ENCODE results near the gene ZNF627.
"Not testable (repeated sequence)": the region's sequence is repeated elsewhere in the genome, so short reads cannot be mapped to it uniquely, and the experiment has no call there.

The ZNF627 gene

GRCh38 chr19:11594084-11594483 is 3.2 kb upstream of the ZNF627 start:
- no peak for TF ChIP-seq CTCF (IDR thresholded peaks at IDR 0.05; ENCODE audit: low read depth, low read length, missing control alignments)
- H3K4me3 ChIP-seq (replicated peaks; ENCODE audit: low read depth, low read length), result no peak overlapping the region

GRCh38 chr19:11596156-11596555 is 1.1 kb upstream of the ZNF627 start:
- no peak for TF ChIP-seq CTCF (IDR thresholded peaks at IDR 0.05; ENCODE audit: low read depth, low read length, missing control alignments)
- H3K4me3 ChIP-seq (replicated peaks; ENCODE audit: low read depth, low read length), result no peak overlapping the region
- no peak for DNase-seq (ENCODE audit: extremely low read depth, low read depth)

More at GRCh38 chr19:11594084-11594483, 3.2 kb upstream of the ZNF627 start:
- DNase-seq (ENCODE audit: extremely low read depth, low read depth), result no peak

DNA sequence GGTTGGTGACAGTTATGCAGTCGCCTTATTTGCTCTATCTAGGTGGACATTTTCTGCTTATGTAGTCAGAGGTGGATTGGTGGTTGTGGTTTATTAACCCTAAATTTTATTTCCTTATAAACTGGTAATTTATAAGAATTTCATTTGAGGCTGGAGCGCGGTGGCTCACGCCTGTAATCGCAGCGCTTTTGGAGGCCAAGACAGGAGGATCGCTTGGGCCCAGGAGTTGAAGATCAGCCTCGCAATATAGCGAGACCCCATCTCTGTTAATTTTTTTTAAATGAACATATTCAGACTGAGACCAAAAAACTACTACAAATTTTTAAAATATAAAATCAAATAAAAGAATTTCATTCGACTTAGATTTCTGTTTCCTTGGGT is 810 bp downstream of the ZNF627 start:
- peak overlapping the region; percentile 74 for H3K4me3 ChIP-seq (replicated peaks; ENCODE audit: low read depth, low read length)
- DNase-seq (ENCODE audit: extremely low read depth, low read depth), result no peak
- no peak for TF ChIP-seq CTCF (IDR thresholded peaks at IDR 0.05; ENCODE audit: low read depth, low read length, missing control alignments)

GRCh38 chr19:11598746-11599145 is 1.5 kb downstream of the ZNF627 start:
- no peak for DNase-seq (ENCODE audit: extremely low read depth, low read depth)
- peak overlapping the region; percentile 74 for H3K4me3 ChIP-seq (replicated peaks; ENCODE audit: low read depth, low read length)
- TF ChIP-seq CTCF (IDR thresholded peaks at IDR 0.05; ENCODE audit: low read depth, low read length, missing control alignments), result no peak

DNA sequence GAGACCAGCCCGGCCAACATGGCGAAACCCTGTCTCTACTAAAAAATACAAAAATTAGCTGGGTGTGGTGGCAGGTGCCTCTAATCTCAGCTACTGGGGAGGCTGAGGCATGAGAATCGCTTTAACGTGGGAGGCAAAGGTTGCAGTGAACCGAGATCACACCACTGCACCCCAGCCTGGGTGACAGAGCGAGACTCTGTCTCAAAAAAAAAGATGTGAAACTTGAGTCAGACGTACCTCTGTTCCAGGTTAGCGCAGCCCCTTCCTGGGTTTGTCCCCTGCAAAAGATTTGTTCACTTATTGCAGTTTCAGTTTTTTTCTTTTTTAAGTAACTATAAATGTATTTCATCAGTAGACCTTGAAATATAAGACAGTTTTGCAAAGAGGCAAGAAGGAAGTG is 2.4 kb downstream of the ZNF627 start:
- not testable (repeated sequence) for DNase-seq (ENCODE audit: extremely low read depth, low read depth)

DNA sequence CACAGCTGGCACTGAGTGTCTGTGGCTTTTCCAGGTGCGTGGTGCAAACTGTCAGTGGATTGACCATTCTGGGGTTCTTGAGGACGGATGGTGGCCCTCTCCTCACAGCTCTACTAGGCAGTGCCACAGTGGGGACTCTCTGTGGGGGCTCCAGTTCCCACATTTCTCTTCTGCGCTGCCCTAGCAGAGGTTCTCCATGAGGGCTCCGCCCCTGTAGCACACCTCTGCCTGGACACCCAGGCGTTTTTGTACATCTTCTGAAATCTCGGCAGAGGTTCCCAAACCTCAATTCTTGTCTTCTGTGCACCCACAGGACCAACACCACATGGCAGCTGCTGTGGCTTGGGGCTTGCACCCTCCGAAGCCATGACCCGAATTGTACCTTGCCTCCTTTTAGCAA is 9.2 kb downstream of the ZNF627 start:
- H3K4me3 ChIP-seq (replicated peaks; ENCODE audit: low read depth, low read length), result no peak overlapping the region
- no peak for DNase-seq (ENCODE audit: extremely low read depth, low read depth)
- TF ChIP-seq CTCF (IDR thresholded peaks at IDR 0.05; ENCODE audit: low read depth, low read length, missing control alignments), result no peak

More for the DNA sequence above, 2.4 kb downstream of the ZNF627 start:
- not testable (repeated sequence) for H3K4me3 ChIP-seq (replicated peaks; ENCODE audit: low read depth, low read length)

GRCh38 chr19:11611730-11612129 is 14.4 kb downstream of the ZNF627 start:
- no peak for TF ChIP-seq CTCF (IDR thresholded peaks at IDR 0.05; ENCODE audit: low read depth, low read length, missing control alignments)

More at GRCh38 chr19:11611730-11612129, 14.4 kb downstream of the ZNF627 start:
- DNase-seq (ENCODE audit: extremely low read depth, low read depth), result no peak
- H3K4me3 ChIP-seq (replicated peaks; ENCODE audit: low read depth, low read length), result no peak overlapping the region

All from HFF-Myc (cell line).